Loucy (cell line): Measurements from ENCODE around the gene LYZL4.

ENCODE experiments used
- EZH2phosphoT487 ChIP-seq: fragments of 200-600 bp; IDR thresholded peaks from 2 replicates; pipeline ENCODE4 v1.6.1; 2018; ENCODE audit warnings: antibody characterized with exemption, mild to moderate bottlenecking, moderate library complexity, borderline replicate concordance
- TF ChIP-seq, protein P1 (sequence below): fragments of 200-600 bp; sonication (generic); conservative IDR thresholded peaks from 2 replicates; pipeline ENCODE4 v1.5.1; 2014; ENCODE audit warnings: mild to moderate bottlenecking, antibody characterized with exemption, low read length

GRCh38 chr3:42408156-42408555, 2.3 kb downstream of the LYZL4 start:
- TF ChIP-seq, protein P1, sequence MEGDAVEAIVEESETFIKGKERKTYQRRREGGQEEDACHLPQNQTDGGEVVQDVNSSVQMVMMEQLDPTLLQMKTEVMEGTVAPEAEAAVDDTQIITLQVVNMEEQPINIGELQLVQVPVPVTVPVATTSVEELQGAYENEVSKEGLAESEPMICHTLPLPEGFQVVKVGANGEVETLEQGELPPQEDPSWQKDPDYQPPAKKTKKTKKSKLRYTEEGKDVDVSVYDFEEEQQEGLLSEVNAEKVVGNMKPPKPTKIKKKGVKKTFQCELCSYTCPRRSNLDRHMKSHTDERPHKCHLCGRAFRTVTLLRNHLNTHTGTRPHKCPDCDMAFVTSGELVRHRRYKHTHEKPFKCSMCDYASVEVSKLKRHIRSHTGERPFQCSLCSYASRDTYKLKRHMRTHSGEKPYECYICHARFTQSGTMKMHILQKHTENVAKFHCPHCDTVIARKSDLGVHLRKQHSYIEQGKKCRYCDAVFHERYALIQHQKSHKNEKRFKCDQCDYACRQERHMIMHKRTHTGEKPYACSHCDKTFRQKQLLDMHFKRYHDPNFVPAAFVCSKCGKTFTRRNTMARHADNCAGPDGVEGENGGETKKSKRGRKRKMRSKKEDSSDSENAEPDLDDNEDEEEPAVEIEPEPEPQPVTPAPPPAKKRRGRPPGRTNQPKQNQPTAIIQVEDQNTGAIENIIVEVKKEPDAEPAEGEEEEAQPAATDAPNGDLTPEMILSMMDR, result no peak
- no peak for TF ChIP-seq EZH2phosphoT487
